Suprapubic skin (tissue), 4 donors: Measurements from ENCODE around the gene FKBP1A. TPM values are rescaled to one million over a fixed set of nuclear protein-coding genes. Genes with fewer than 3 reads are reported as not detected.

Experiments
- DNase-seq, 2 donors: peaks; one replicate each; pipeline ENCODE4 v3.0.0-alpha.2; 2019; ENCODE audit warnings: low spot score in 2 of 2
- H3K27ac ChIP-seq: fragments of 200-600 bp; sonication (generic); one replicate; pipeline ENCODE4 v1.5.1; 2019
- H3K27me3 ChIP-seq: fragments of 200-600 bp; sonication (generic); one replicate; pipeline ENCODE4 v1.5.1; 2019
- H3K36me3 ChIP-seq: fragments of 200-600 bp; sonication (generic); one replicate; pipeline ENCODE4 v1.5.1; 2019
- H3K4me1 ChIP-seq: fragments of 200-600 bp; sonication (generic); one replicate; pipeline ENCODE4 v1.5.1; 2019
- H3K4me3 ChIP-seq: fragments of 200-600 bp; sonication (generic); one replicate; pipeline ENCODE4 v1.5.1; 2019; ENCODE audit warnings: mild to moderate bottlenecking
- H3K9me3 ChIP-seq: fragments of 200-600 bp; sonication (generic); one replicate; pipeline ENCODE4 v1.5.1; 2019
- CTCF ChIP-seq, 2 donors: fragments of 200-600 bp in 1 of 2; fragments of 450-650 bp in 1 of 2; sonication (generic) in 1 of 2; IDR thresholded peaks; one replicate each; pipeline ENCODE4 v1.5.1; 2016 to 2019; ENCODE audit warnings: antibody characterized with exemption in 2 of 2, mild to moderate bottlenecking in 1 of 2, moderate library complexity in 1 of 2
- EP300 ChIP-seq: sonication (generic); formaldehyde crosslinking; IDR thresholded peaks from one replicate; pipeline ENCODE4 v1.6.1; 2017; ENCODE audit warnings: antibody characterized with exemption
- POLR2A ChIP-seq, 2 donors: fragments of 450-650 bp; IDR thresholded peaks; one replicate each; pipeline ENCODE4 v1.6.1; 2017; ENCODE audit warnings: antibody characterized with exemption in 2 of 2, mild to moderate bottlenecking in 2 of 2, moderate library complexity in 2 of 2
- POLR2AphosphoS5 ChIP-seq, 3 donors: sonication (generic); formaldehyde crosslinking; IDR thresholded peaks; one replicate each; pipeline ENCODE4 v1.6.1; 2017; ENCODE audit warnings: antibody characterized with exemption in 3 of 3
- WGBS: methylation state at CpG from one replicate; pipeline ENCODE4 v1.1.5; 2018; 5-methylcytosine and 5-hydroxymethylcytosine counted together
- total RNA-seq, 4 donors: library from RNA; depleted of rRNA; stranded (reverse); fragments of >200 nt; gene quantifications; one replicate each; pipeline ENCODE4 v1.1.0, GENCODE V29; 2016

FKBP1A gene
- 100 to 1,000 TPM in 3 of 4 donors, 10 to 100 TPM in 1; 100.0 to 151 (median 115) TPM for total RNA-seq

GRCh38 chr20:1392693-1393506, at the start of gene FKBP1A:
Gene FKBP1A, minus strand, starts transcription at chr20:1393054. Its CDS starts 56 bp downstream, at chr20:1392998.
- Histone ChIP-seq H3K27ac (peak within 1 kb of the TSS; percentile 72), H3K27me3 (peaks cover 13% of the 10 kb centered on the region), H3K36me3 (no peaks in the 10 kb centered on the region), H3K4me1 (peaks cover 53% of the 10 kb centered on the region), H3K4me3 (peak within 1 kb of the TSS; percentile 78), H3K9me3 (no peaks in the 10 kb centered on the region)
- no peak for TF ChIP-seq EP300
- TF ChIP-seq CTCF (IDR thresholded peaks at IDR 0.05): peak in 1 of 2 donors; percentile 25
- TF ChIP-seq POLR2A (IDR thresholded peaks at IDR 0.05): peak in 1 of 2 donors; percentile 64
- TF ChIP-seq POLR2AphosphoS5 (IDR thresholded peaks at IDR 0.05): peak in 1 of 3 donors; percentile 26
- peak; percentile 92 to 93 for DNase-seq
- WGBS: 11% methylated on average over 2 of the region's 79 CpGs

- Histone ChIP-seq H3K27ac (no peak overlapping the region), H3K4me1 (no peaks in the 10 kb centered on the region), H3K27me3 (no peaks in the 10 kb centered on the region), H3K9me3 (no peaks in the 10 kb centered on the region), H3K36me3 (peaks cover 77% of the 10 kb centered on the region), H3K4me3 (no peak overlapping the region)
- DNase-seq: no peak
- no peak for TF ChIP-seq POLR2A (IDR thresholded peaks at IDR 0.05)
- whole genome bisulfite sequencing: 78% methylated on average over 2 of the region's 2 CpGs
Observed at GRCh38 chr20:1442304-1442703, 49.5 kb upstream of the FKBP1A start.

- DNase-seq: no peak
- Histone ChIP-seq H3K36me3 (peaks cover 66% of the 10 kb centered on the region), H3K4me1 (no peaks in the 10 kb centered on the region), H3K9me3 (no peaks in the 10 kb centered on the region), H3K27me3 (no peaks in the 10 kb centered on the region), H3K27ac (no peak overlapping the region), H3K4me3 (no peak overlapping the region)
- 61% methylated on average over 3 of the region's 3 CpGs for WGBS
- TF ChIP-seq POLR2AphosphoS5 (IDR thresholded peaks at IDR 0.05) (no peak), POLR2A (IDR thresholded peaks at IDR 0.05) (no peak), EP300 (no peak), CTCF (IDR thresholded peaks at IDR 0.05) (no peak)
Observed at GRCh38 chr20:1441133-1441532, 48.3 kb upstream of the FKBP1A start.

GRCh38 chr20:1440024-1440423, 47.2 kb upstream of the FKBP1A start:
- 72% methylated on average over 6 of the region's 6 CpGs for WGBS
- Histone ChIP-seq H3K4me3 (no peak overlapping the region), H3K4me1 (no peaks in the 10 kb centered on the region), H3K9me3 (no peaks in the 10 kb centered on the region), H3K36me3 (peaks cover 55% of the 10 kb centered on the region), H3K27ac (no peak overlapping the region), H3K27me3 (no peaks in the 10 kb centered on the region)
- no peak for DNase-seq
- TF ChIP-seq EP300 (no peak), POLR2A (IDR thresholded peaks at IDR 0.05) (no peak), POLR2AphosphoS5 (IDR thresholded peaks at IDR 0.05) (no peak)

- Histone ChIP-seq H3K4me3 (no peak overlapping the region), H3K4me1 (no peaks in the 10 kb centered on the region), H3K9me3 (no peaks in the 10 kb centered on the region), H3K27ac (no peak overlapping the region), H3K27me3 (no peaks in the 10 kb centered on the region), H3K36me3 (peaks cover 38% of the 10 kb centered on the region)
- no peak for DNase-seq
- TF ChIP-seq POLR2AphosphoS5 (IDR thresholded peaks at IDR 0.05) (no peak), POLR2A (IDR thresholded peaks at IDR 0.05) (no peak), EP300 (no peak), CTCF (IDR thresholded peaks at IDR 0.05) (no peak)
- WGBS: 0% methylated on average over 1 of the region's 1 CpG
Observed at GRCh38 chr20:1438361-1438760, 45.5 kb upstream of the FKBP1A start.

- peak; percentile 72 to 81 for TF ChIP-seq CTCF (IDR thresholded peaks at IDR 0.05)
- no peak for TF ChIP-seq POLR2A (IDR thresholded peaks at IDR 0.05)
- no peak for TF ChIP-seq EP300
- TF ChIP-seq POLR2AphosphoS5 (IDR thresholded peaks at IDR 0.05): no peak
- H3K4me3 ChIP-seq: no peak overlapping the region
- 28% methylated on average over 5 of the region's 5 CpGs for WGBS
- peaks cover 28% of the 10 kb centered on the region for H3K36me3 ChIP-seq
- DNase-seq: peak in 1 of 2 donors; percentile 84
- no peaks in the 10 kb centered on the region for H3K9me3 ChIP-seq
- no peak overlapping the region for H3K27ac ChIP-seq
- no peaks in the 10 kb centered on the region for H3K27me3 ChIP-seq
- no peaks in the 10 kb centered on the region for H3K4me1 ChIP-seq
Observed at GRCh38 chr20:1437235-1437904, 44.5 kb upstream of the FKBP1A start.
